H1 (cell line): Measurements from ENCODE around the gene DNAJB8. TPM values are rescaled to one million over a fixed set of nuclear protein-coding genes. Genes with fewer than 3 reads are reported as not detected.

ENCODE experiments used
- CTCF ChIA-PET: fragments of 300-600 bp; sonication (Branson Sonifier 250); formaldehyde crosslinking; loops from one replicate; lab custom pipeline; 2021; ENCODE audit not compliant: partially characterized antibody; lab: Charles Lee
- POLR2A ChIA-PET: fragments of 300-600 bp; sonication (Branson Sonifier 250); formaldehyde crosslinking; loops from one replicate; lab custom pipeline; 2021; ENCODE audit warnings: inconsistent platforms; ENCODE audit not compliant: partially characterized antibody; lab: Charles Lee
- DNase-seq, 2 experiments: peaks; one replicate each; pipeline versions ENCODE4 v3.0.0 to v3.0.0-alpha.2; 2010 to 2022; ENCODE audit warnings: low spot score in 2 of 2, low read depth in 1 of 2, mixed read lengths in 1 of 2
- FAIRE-seq: peaks from 2 replicates; lab custom pipeline; 2011; peaks lifted over from hg19 to GRCh38; lab: Jason Lieb, UNC
- H2AFZ ChIP-seq: 2 replicates; pipeline ENCODE4 v1.8.1; 2012; ENCODE audit warnings: low read length, inconsistent platforms
- H2AK5ac ChIP-seq: 2 replicates; pipeline ENCODE4 v1.6.1; 2013; ENCODE audit warnings: low read depth, low read length
- H2BK120ac ChIP-seq: replicated peaks from 2 replicates; pipeline ENCODE3; 2013; ENCODE audit warnings: low read depth, low read length, inconsistent platforms
- H2BK12ac ChIP-seq: 2 replicates; pipeline ENCODE4 v1.6.1; 2013; ENCODE audit warnings: low read depth, low read length
- H2BK15ac ChIP-seq: 2 replicates; pipeline ENCODE4 v1.6.1; 2013; ENCODE audit warnings: low read length
- H2BK20ac ChIP-seq: 2 replicates; pipeline ENCODE4 v1.6.1; 2013; ENCODE audit warnings: low read length
- H2BK5ac ChIP-seq: 2 replicates; pipeline ENCODE4 v1.6.1; 2013; ENCODE audit warnings: low read depth, low read length
- H3K14ac ChIP-seq: 2 replicates; pipeline ENCODE4 v1.6.1; 2013; ENCODE audit warnings: inconsistent platforms; ENCODE audit not compliant: insufficient read length
- H3K18ac ChIP-seq: 2 replicates; pipeline ENCODE4 v1.6.1; 2013; ENCODE audit warnings: low read length; ENCODE audit errors: extremely low read depth
- H3K23ac ChIP-seq: 2 replicates; pipeline ENCODE4 v1.6.1; 2013; ENCODE audit warnings: inconsistent platforms; ENCODE audit not compliant: insufficient read length
- H3K23me2 ChIP-seq: 2 replicates; pipeline ENCODE4 v1.6.1; 2013; ENCODE audit warnings: low read depth, low read length
- H3K27ac ChIP-seq: 2 replicates; pipeline ENCODE4 v1.6.1; 2011; ENCODE audit warnings: low read depth, low read length, inconsistent platforms
- H3K27me3 ChIP-seq, 4 experiments: replicated peaks in 1 of 4; 1 replicate in 1 of 4; 2 replicates in 3 of 4; pipeline versions ENCODE4 v1.6.1 to v1.8.1; 2011 to 2013; ENCODE audit warnings: low read length in 3 of 4, mild to moderate bottlenecking in 3 of 4, inconsistent platforms in 2 of 4, mixed read lengths in 2 of 4, moderate library complexity in 1 of 4; ENCODE audit not compliant: control insufficient read depth in 3 of 4, insufficient read depth in 3 of 4; ENCODE audit errors: extremely low read depth in 1 of 4
- H3K36me3 ChIP-seq, 4 experiments: 2 replicates each; pipeline versions ENCODE4 v1.6.1 to v1.8.1; 2011 to 2013; ENCODE audit warnings: mild to moderate bottlenecking in 4 of 4, low read length in 3 of 4, moderate library complexity in 2 of 4, control low read depth in 1 of 4, inconsistent platforms in 1 of 4; ENCODE audit not compliant: insufficient read depth in 4 of 4, control insufficient read depth in 2 of 4
- H3K4ac ChIP-seq: replicated peaks from 2 replicates; pipeline ENCODE3; 2013; ENCODE audit warnings: low read length, low read depth, mixed read lengths, inconsistent platforms; ENCODE audit not compliant: insufficient read length
- H3K4me1 ChIP-seq, 4 experiments: replicated peaks in 1 of 4; 1 replicate in 1 of 4; 2 replicates in 3 of 4; pipeline versions ENCODE4 v1.6.1 to v1.8.1; 2011 to 2013; ENCODE audit warnings: low read length in 3 of 4, inconsistent platforms in 2 of 4, mixed read lengths in 1 of 4; ENCODE audit not compliant: insufficient read depth in 4 of 4, control insufficient read depth in 3 of 4
- H3K4me2 ChIP-seq, 2 experiments: 2 replicates each; pipeline versions ENCODE4 v1.6.1 to v1.8.1; 2011 to 2013; ENCODE audit warnings: low read depth in 2 of 2, low read length in 2 of 2, control low read depth in 1 of 2, inconsistent platforms in 1 of 2, mild to moderate bottlenecking in 1 of 2; ENCODE audit not compliant: insufficient read depth in 1 of 2
- H3K4me3 ChIP-seq, 4 experiments: fragments of 200-600, 300-600 bp in 1 of 4; sonication (generic), shearing (Covaris generic), sonication (Bioruptor Twin) in 1 of 4; 2 replicates each; pipeline versions ENCODE4 v1.5.1 to v1.8.1; 2011 to 2016; ENCODE audit warnings: low read length in 4 of 4, low read depth in 3 of 4, control low read depth in 2 of 4, inconsistent platforms in 2 of 4, mild to moderate bottlenecking in 2 of 4, mixed read lengths in 1 of 4, moderate library complexity in 1 of 4; ENCODE audit not compliant: insufficient read depth in 2 of 4; ENCODE audit errors: extremely low read depth in 1 of 4
- H3K56ac ChIP-seq: replicated peaks from 2 replicates; pipeline ENCODE3; 2013; ENCODE audit warnings: low read depth, mild to moderate bottlenecking, mixed read lengths, low read length, inconsistent platforms; ENCODE audit not compliant: insufficient read length
- H3K79me1 ChIP-seq: 2 replicates; pipeline ENCODE4 v1.6.1; 2013; ENCODE audit warnings: low read depth, low read length, control low read depth
- H3K79me2 ChIP-seq, 2 experiments: 2 replicates each; pipeline versions ENCODE4 v1.6.1 to v1.8.1; 2012 to 2013; ENCODE audit warnings: low read length in 2 of 2, mild to moderate bottlenecking in 2 of 2, inconsistent platforms in 1 of 2; ENCODE audit not compliant: insufficient read depth in 2 of 2, control insufficient read depth in 1 of 2
- H3K9ac ChIP-seq, 4 experiments: replicated peaks in 1 of 4; 1 replicate in 1 of 4; 2 replicates in 3 of 4; pipeline versions ENCODE4 v1.6.1 to v1.8.1; 2011 to 2013; ENCODE audit warnings: low read depth in 3 of 4, low read length in 3 of 4, control low read depth in 2 of 4, mild to moderate bottlenecking in 2 of 4, moderate library complexity in 2 of 4, inconsistent platforms in 1 of 4; ENCODE audit errors: extremely low read depth in 1 of 4
- H3K9me3 ChIP-seq, 2 experiments: 2 replicates each; pipeline versions ENCODE4 v1.6.1 to v1.8.1; 2012 to 2013; ENCODE audit warnings: mild to moderate bottlenecking in 2 of 2, moderate library complexity in 2 of 2, control low read depth in 1 of 2, inconsistent platforms in 1 of 2, low read depth in 1 of 2, low read length in 1 of 2, mixed read lengths in 1 of 2; ENCODE audit not compliant: insufficient read depth in 2 of 2
- H4K20me1 ChIP-seq, 2 experiments: replicated peaks in 1 of 2; 2 replicates each; pipeline versions ENCODE3 to v1.8.1; 2011 to 2013; ENCODE audit warnings: inconsistent platforms in 2 of 2, low read length in 2 of 2, mild to moderate bottlenecking in 1 of 2; ENCODE audit not compliant: insufficient read depth in 2 of 2, control insufficient read depth in 1 of 2
- H4K5ac ChIP-seq: 2 replicates; pipeline ENCODE4 v1.6.1; 2013; ENCODE audit warnings: low read length, low read depth, mixed read lengths, inconsistent platforms; ENCODE audit not compliant: insufficient read length
- H4K8ac ChIP-seq: 2 replicates; pipeline ENCODE4 v1.8.0; 2013; ENCODE audit warnings: mild to moderate bottlenecking, moderate library complexity, low read length, inconsistent platforms; ENCODE audit not compliant: insufficient read depth; ENCODE audit errors: extremely low read depth
- H4K91ac ChIP-seq: replicated peaks from 2 replicates; pipeline ENCODE3; 2013; ENCODE audit warnings: low read length, mixed read lengths, inconsistent platforms; ENCODE audit not compliant: insufficient read length
- POLR2AphosphoS5 ChIP-seq: IDR thresholded peaks from 2 replicates; pipeline ENCODE4 v1.6.1; 2011; ENCODE audit warnings: low read depth, low read length
- WGBS, 2 experiments: shearing (Covaris generic) in 1 of 2; methylation state at CpG; one replicate each; pipeline versions ENCODE4 v1.1.6 to v1.1.7; 2013 to 2015; ENCODE audit warnings: low lambda C conversion rate in 2 of 2, mixed read lengths in 2 of 2, inconsistent platforms in 1 of 2, low coverage in 1 of 2, missing lambda C conversion rate in 1 of 2; ENCODE audit not compliant: insufficient replicate concordance in 2 of 2, insufficient coverage in 1 of 2, insufficient read length in 1 of 2; ENCODE audit errors: extremely low coverage in 1 of 2, missing lambda C conversion rate in 1 of 2; 5-methylcytosine and 5-hydroxymethylcytosine counted together
- polyA plus RNA-seq, 7 experiments: library from polyadenylated mRNA; depleted of rRNA in 3 of 7; stranded (reverse) in 5 of 7; unstranded in 2 of 7; fragments of >200 nt in 5 of 7; fragments of 200-250 nt in 2 of 7; gene quantifications; 1 replicate in 5 of 7; 2 replicates in 1 of 7; 4 replicates in 1 of 7; pipeline versions ENCODE4 v1.2.1 to v1.2.3, GENCODE V29; 2011 to 2013; ENCODE audit warnings: missing spikeins in 2 of 7, mixed read lengths in 2 of 7
- total RNA-seq: library from RNA; stranded (reverse); fragmentation: NEBNext Ultra II Directional; extraction: Animal tissue kit (Norgen Biotek cat#: 25700); gene quantifications from 2 replicates; pipeline ENCODE4 v1.2.1, GENCODE V29; 2021

The DNAJB8 gene
- total and polyA plus RNA-seq, 2 of the 8 experiments (the other 6 are each of a cell fraction or from before 2014, with no cell fraction given), result not detected

DNA sequence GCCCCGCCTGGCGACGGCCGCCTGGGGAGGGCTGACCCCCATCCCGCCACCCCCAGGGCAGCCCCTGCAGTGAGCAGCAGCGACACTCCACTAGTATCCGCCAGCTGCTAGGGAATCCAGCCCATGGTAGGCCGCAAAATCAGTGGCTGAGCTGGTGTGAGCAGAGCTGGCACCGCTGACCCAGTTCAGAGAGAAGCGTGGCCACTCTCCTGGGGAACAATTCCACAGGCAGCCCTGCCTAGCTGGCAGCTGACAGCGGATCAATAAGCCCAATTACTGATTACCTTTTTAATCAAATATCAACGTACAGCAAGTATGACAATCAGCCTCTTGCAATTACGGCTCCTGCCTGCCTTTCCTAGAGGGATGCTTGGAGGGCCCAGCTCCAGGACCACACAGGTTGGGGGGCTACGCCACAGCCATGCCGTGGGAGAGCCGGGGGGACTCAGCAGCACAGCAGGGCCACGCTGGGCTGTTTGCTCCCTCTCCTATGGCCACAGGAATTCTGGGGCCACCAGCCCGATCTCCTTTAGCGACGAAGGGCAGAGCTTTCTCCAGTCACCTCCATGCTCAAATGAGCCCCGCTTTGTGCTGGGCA lies 13.9 kb downstream of the DNAJB8 start:
- H2BK15ac ChIP-seq, result no peak overlapping the region
- H3K79me2 ChIP-seq, result no peaks in the 10 kb centered on the region
- H3K23me2 ChIP-seq, result no peaks in the 10 kb centered on the region; the same call in 1 of the 2 replicates
- H3K27me3 ChIP-seq, result peaks cover 0 to 6% (median 0%) of the 10 kb centered on the region in 4 experiments; a peak in 4 of 7 replicates
- no peak overlapping the region for H3K56ac ChIP-seq
- no peaks in the 10 kb centered on the region for H4K20me1 ChIP-seq
- H3K4me1 ChIP-seq, result peaks cover 0 to 5% (median 0%) of the 10 kb centered on the region in 4 experiments; a peak in 1 of 7 replicates
- H2AFZ ChIP-seq, result no peak overlapping the region
- no peak overlapping the region for H3K9ac ChIP-seq
- no peaks in the 10 kb centered on the region for H3K9me3 ChIP-seq
- H3K18ac ChIP-seq, result no peak overlapping the region
- H3K79me1 ChIP-seq, result no peaks in the 10 kb centered on the region
- no peak overlapping the region for H2BK12ac ChIP-seq
- no peak overlapping the region for H3K4me2 ChIP-seq
- H3K27ac ChIP-seq, result no peak overlapping the region
- no peaks in the 10 kb centered on the region for H3K36me3 ChIP-seq
- H4K5ac ChIP-seq, result no peak overlapping the region
- DNase-seq (no peak), FAIRE-seq (no peak)
- no peak overlapping the region for H2AK5ac ChIP-seq
- no peak overlapping the region for H3K4ac ChIP-seq
- H2BK5ac ChIP-seq, result no peak overlapping the region
- no peak overlapping the region for H4K91ac ChIP-seq
- H3K4me3 ChIP-seq, result no peak overlapping the region
- ChIA-PET POLR2A (no interaction called here), CTCF (interaction anchor here (0.9 to 3.2 kb wide), 9 partner anchors 9 to 155 kb away, joined by 3 to 21 read pairs (median 4); no protein-coding TSS in a partner anchor)
- H3K23ac ChIP-seq, result no peak overlapping the region
- H2BK20ac ChIP-seq, result no peak overlapping the region
- H4K8ac ChIP-seq, result 0 out of 2 replicates have a peak overlapping the region, but pooled peaks have one; percentile 58
- 85% methylated on average over 20 of the region's 21 CpGs; no CpG with 5 or more reads in 1 of the 2 experiments for WGBS, 2 experiments
- H3K14ac ChIP-seq, result no peak overlapping the region
- H2BK120ac ChIP-seq, result no peak overlapping the region
- TF ChIP-seq POLR2AphosphoS5, result no peak
